Neutrophil (primary cell): ENCODE measurements around the gene MOB1B.

Experiments
- H3K27ac ChIP-seq: fragments of 200-600 bp; sonication (generic); 2 replicates; pipeline ENCODE4 v1.5.1; 2016; ENCODE audit warnings: mild to moderate bottlenecking, moderate library complexity
- H3K27me3 ChIP-seq: fragments of 200-600 bp; sonication (generic); 2 replicates; pipeline ENCODE4 v1.6.0; 2016; ENCODE audit warnings: mild to moderate bottlenecking
- H3K36me3 ChIP-seq: fragments of 200-600 bp; sonication (generic); 2 replicates; pipeline ENCODE4 v1.5.1; 2017
- H3K4me1 ChIP-seq, 2 experiments: fragments of 200-600 bp in 1 of 2; sonication (generic) in 1 of 2; 1 replicate in 1 of 2; 2 replicates in 1 of 2; pipeline versions ENCODE4 v1.5.1 to v1.6.1; 2013 to 2016; ENCODE audit warnings: low read depth in 1 of 2, low read length in 1 of 2, mild to moderate bottlenecking in 1 of 2, moderate library complexity in 1 of 2; ENCODE audit not compliant: control insufficient read depth in 1 of 2, insufficient read depth in 1 of 2
- H3K4me3 ChIP-seq, 2 experiments: fragments of 200-600 bp in 1 of 2; sonication (generic) in 1 of 2; 1 replicate in 1 of 2; 2 replicates in 1 of 2; pipeline ENCODE4 v1.5.1; 2013 to 2016; ENCODE audit warnings: low read depth in 1 of 2, low read length in 1 of 2, mild to moderate bottlenecking in 1 of 2, moderate library complexity in 1 of 2
- H3K9me3 ChIP-seq: fragments of 200-600 bp; sonication (generic); 2 replicates; pipeline ENCODE4 v1.5.1; 2016
- TF ChIP-seq, protein P1 (sequence below): fragments of 200-600 bp; sonication (generic); IDR thresholded peaks from 2 replicates; pipeline ENCODE4 v1.5.1; 2016; ENCODE audit warnings: antibody characterized with exemption

The MOB1B gene

GRCh38 chr4:70935038-70935695, 33.0 kb downstream of the MOB1B start:
- H3K9me3 ChIP-seq = no peaks in the 10 kb centered on the region
- H3K27ac ChIP-seq = no peak overlapping the region
- H3K4me1 ChIP-seq = no peaks in the 10 kb centered on the region
- no peak overlapping the region for H3K4me3 ChIP-seq
- TF ChIP-seq, protein P1, sequence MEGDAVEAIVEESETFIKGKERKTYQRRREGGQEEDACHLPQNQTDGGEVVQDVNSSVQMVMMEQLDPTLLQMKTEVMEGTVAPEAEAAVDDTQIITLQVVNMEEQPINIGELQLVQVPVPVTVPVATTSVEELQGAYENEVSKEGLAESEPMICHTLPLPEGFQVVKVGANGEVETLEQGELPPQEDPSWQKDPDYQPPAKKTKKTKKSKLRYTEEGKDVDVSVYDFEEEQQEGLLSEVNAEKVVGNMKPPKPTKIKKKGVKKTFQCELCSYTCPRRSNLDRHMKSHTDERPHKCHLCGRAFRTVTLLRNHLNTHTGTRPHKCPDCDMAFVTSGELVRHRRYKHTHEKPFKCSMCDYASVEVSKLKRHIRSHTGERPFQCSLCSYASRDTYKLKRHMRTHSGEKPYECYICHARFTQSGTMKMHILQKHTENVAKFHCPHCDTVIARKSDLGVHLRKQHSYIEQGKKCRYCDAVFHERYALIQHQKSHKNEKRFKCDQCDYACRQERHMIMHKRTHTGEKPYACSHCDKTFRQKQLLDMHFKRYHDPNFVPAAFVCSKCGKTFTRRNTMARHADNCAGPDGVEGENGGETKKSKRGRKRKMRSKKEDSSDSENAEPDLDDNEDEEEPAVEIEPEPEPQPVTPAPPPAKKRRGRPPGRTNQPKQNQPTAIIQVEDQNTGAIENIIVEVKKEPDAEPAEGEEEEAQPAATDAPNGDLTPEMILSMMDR = no peak
- no peaks in the 10 kb centered on the region for H3K27me3 ChIP-seq
- no peaks in the 10 kb centered on the region for H3K36me3 ChIP-seq

DNA sequence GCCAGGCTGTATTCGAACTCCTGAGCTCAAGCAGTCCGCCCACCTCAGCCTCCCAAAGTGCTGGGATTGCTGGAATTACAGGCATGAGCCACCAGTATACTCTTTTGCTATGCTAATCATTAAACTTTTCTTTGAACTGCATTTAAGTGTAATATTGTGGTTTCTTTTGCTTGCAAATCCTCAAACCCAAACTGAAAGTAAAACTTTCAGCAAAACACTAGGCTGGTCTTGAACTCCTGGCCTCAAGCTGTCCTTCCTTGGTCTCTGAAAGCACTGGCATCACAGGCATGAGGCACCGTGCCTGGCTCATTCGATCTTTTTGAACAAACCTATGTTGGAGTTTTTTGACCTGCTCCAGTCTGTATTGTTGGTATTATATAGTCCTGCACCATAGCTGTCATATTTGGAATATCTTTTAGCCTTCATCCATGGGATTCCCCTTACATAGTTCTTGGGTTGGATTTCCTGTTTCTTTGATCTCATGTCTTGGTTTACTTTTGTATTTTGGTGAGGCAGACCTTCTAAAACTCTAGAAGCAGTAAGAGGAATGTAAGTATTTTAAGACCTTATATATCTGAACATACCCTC, 34.1 kb downstream of the MOB1B start:
- H3K27ac ChIP-seq = no peak overlapping the region

DNA sequence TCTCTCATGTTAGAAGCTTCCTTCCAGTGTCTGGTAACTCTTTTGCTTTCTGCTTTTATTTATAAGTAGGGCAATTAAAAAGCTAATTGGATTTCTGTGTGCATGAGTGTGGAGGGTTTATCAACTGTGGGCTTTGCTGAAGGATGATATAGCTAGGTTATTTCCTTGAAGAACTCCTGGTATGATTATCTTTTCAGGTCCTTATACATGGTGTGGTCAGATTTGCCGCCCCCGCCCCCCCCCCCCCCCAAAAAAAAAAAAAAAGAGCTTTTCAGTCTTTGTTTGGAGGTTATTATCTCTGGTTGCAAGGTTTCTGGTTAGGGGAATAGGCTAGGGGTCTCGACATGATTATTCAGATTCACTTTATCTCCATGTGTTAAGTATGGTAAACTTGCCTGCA, 35.9 kb downstream of the MOB1B start:
- Histone ChIP-seq H3K27me3 (no peaks in the 10 kb centered on the region), H3K36me3 (no peaks in the 10 kb centered on the region), H3K4me1 (no peaks in the 10 kb centered on the region), H3K4me3 (no peak overlapping the region), H3K9me3 (no peaks in the 10 kb centered on the region), H3K27ac (no peak overlapping the region)
- TF ChIP-seq, protein P1 = no peak

More for the DNA sequence above, 34.1 kb downstream of the MOB1B start:
- H3K4me3 ChIP-seq = no peak overlapping the region
- no peaks in the 10 kb centered on the region for H3K4me1 ChIP-seq
- H3K9me3 ChIP-seq = no peaks in the 10 kb centered on the region
- TF ChIP-seq, protein P1 = no peak
- no peaks in the 10 kb centered on the region for H3K27me3 ChIP-seq
- no peaks in the 10 kb centered on the region for H3K36me3 ChIP-seq

GRCh38 chr4:70940134-70940533, 38.0 kb downstream of the MOB1B start:
- no peaks in the 10 kb centered on the region for H3K27me3 ChIP-seq
- H3K4me1 ChIP-seq = no peaks in the 10 kb centered on the region
- TF ChIP-seq, protein P1 = no peak
- no peak overlapping the region for H3K27ac ChIP-seq
- no peak overlapping the region for H3K4me3 ChIP-seq
- no peaks in the 10 kb centered on the region for H3K9me3 ChIP-seq
- no peaks in the 10 kb centered on the region for H3K36me3 ChIP-seq

DNA sequence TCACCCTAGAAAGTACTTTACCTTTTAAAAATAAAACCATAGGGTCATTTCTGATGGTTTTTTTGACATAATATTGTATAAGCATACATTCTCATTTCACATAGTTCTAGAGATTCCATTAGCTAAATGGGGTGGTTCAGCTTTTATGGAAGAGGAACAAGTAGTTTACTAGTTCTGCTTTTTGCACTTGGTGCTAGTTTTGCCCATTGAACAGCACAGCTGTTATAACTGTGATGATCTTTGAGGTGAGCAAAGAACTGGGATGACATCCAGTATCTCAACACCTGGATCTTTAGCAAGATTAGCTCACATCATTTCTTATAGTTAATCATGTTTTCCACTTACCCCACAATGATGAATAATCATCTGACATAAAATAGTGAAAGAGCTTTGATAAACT, 40.9 kb downstream of the MOB1B start:
- Histone ChIP-seq H3K27ac (no peak overlapping the region), H3K9me3 (no peaks in the 10 kb centered on the region), H3K27me3 (no peaks in the 10 kb centered on the region), H3K4me1 (peaks cover 0 to 6% of the 10 kb centered on the region in 2 experiments), H3K36me3 (no peaks in the 10 kb centered on the region), H3K4me3 (no peak overlapping the region)
- TF ChIP-seq, protein P1 = no peak
